ENCODE measurements around the gene CCL4L2.
A peak's percentile ranks its signal among the peaks of the same experiment; 100 is the strongest.
"Not testable (repeated sequence)": the region's sequence is repeated elsewhere in the genome, so short reads cannot be mapped to it uniquely, and the experiment has no call there.

The CCL4L2 gene

GRCh38 chr17:36210439-36211211 lies at the start of gene CCL4L2:
Gene CCL4L2, plus strand, starts transcription at chr17:36211063.
- DNase-seq = peak; percentile 100

DNA sequence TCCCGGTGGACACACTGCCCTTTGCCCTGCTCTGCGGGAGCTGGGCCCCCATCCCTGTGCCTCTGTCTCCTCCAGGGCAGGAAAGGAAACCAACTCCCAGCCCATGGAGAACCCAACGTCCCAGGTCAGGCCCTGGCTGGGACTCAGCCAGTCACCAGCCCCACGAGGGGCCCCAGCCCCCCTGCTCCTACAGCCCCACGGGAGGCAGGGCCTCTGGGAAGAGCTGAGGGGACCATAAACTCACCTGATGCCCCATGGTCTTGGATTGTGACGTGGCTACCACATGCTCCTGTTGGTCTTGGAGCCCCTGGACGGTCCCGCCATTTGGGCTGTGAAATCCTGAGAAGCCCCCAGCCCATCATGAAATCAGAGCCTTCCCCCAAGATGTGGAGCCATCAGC lies 42.0 kb upstream of the CCL4L2 start:
- not testable (repeated sequence) for DNase-seq

- not testable (repeated sequence) for DNase-seq
Observed at GRCh38 chr17:36176536-36176935, 34.3 kb upstream of the CCL4L2 start, which contains the start of gene TBC1D3B. Gene TBC1D3B, minus strand, starts transcription at chr17:36176636. Its CDS starts 1,586 bp downstream, at chr17:36175050.

- DNase-seq = peak; percentile 26
Observed at GRCh38 chr17:36181446-36182175, 29.3 kb upstream of the CCL4L2 start.

GRCh38 chr17:36182176-36183000 lies 28.5 kb upstream of the CCL4L2 start:
- peak; percentile 30 for DNase-seq

GRCh38 chr17:36183001-36183971 lies 27.6 kb upstream of the CCL4L2 start:
- peak; percentile 92 for DNase-seq

DNA sequence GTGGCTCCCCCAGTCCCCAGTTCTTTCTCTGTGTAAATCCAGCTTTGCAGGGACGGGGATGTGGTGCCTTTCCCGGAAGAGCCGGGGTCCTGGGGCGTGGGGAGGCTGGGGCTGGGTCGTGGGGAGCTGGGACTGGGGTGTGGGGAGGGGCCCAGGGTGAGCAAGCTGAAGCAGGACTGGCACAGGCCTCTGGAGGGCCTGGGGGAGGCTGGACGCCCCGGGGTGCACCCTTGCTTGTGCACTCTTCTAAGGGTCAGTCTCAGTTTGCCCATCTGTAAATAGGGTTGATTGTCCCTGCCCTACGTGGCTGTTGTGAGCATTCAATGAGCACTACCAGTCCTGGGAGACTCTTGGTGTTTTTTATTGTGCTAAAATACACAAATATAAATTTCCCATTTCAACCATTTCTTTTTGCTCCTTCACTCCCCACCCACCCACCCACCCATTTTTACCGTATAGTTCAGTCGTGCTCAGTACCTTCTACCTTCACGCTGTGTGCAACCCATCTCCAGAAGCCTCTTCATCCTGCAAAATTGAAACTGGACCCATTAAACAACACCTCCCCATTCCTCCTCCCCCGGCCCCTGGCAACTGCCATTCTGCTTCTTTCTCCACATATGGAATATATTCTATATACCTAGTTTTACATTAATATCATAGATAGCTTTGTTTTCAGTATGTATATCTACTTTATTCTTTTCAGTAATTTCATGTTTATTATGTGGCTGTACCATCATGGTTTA lies 26.7 kb upstream of the CCL4L2 start:
- peak; percentile 32 for DNase-seq

- DNase-seq = peak; percentile 9
Observed at GRCh38 chr17:36185416-36185815, 25.4 kb upstream of the CCL4L2 start.

DNA sequence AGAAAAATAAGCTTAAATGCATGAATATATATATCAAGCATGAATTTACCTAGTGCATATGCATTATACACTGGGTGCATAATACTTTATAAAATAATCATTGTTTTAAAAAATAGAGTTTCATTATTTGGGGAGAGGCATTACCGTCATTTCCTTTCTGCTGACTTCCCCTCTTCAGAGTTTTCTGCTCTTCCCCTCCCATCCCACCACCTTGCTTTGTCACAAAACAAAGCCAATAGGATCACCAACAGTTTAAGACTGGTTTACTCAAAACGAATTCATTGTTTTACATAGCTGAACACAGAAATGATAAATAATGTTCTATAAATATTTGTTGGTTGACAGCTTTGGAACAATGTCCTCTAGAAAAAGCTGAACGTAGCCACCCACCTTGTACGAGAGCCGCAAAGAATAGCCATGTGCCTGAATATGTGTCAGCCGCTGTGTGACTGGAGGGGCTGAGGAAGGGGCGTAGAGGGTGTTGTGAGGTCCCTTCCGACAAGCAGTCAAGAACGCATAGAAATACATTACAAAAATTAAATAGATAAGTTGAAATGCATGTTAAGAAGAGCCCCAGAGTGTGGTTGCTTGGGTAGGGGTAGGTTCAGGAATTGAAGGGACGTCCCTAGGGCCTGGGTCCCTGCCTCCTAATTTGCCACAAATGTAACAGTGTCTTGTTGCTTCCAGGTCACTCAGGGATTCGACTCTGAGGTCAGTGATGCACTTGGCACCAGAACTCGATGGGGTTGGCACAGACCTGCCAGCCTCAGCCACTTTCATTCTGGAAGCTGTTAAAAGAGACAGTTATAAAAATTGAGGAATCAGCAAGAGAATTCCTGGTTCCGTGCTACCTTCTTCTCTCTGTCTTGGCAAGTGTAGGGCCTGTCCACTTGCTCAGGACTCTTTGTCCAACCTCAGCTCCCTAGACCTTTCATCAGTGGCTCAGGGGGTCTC lies 23.8 kb upstream of the CCL4L2 start:
- peak; percentile 68 for DNase-seq

GRCh38 chr17:36187943-36188665 lies 22.8 kb upstream of the CCL4L2 start:
- peak; percentile 92 for DNase-seq

DNA sequence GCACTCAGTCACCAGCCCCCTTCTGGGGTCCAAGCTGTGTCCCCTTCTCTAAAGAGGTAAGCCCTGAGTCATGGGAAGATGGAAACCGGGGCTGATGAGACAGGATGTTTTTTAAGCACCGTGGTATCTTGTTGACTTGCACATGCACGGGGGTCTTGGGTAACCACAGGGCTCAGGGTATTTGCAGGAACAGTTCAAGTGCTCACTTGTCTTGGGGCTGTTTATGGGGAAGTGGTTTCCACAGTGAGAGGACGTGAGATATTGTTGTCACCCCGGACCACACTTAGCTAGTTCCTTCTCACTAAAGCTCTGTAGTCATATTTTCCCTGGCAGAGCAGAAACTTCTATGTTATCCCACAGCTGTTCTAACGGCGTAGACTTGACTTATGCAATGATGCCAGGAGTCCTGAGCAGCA lies 22.0 kb upstream of the CCL4L2 start:
- peak; percentile 100 for DNase-seq

DNA sequence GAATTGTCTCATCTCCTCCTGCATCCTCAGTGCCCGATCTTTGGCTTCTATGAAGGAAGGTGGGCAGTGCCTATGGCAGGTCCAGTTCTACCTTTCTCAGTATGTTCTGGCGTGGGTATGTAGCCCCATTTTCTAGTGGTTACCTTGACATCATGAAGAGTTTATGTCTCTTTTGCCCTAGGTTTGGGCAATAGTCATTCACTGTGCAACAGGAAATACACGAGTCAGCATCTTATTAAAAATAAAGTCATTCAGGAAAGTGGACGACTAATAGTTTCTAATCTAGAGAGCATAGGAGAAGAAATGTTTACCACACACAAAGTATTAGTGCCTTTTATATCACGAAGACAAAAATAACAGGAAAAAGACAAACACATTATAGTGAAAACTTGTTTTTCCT lies 20.9 kb upstream of the CCL4L2 start:
- peak; percentile 79 for DNase-seq

DNA sequence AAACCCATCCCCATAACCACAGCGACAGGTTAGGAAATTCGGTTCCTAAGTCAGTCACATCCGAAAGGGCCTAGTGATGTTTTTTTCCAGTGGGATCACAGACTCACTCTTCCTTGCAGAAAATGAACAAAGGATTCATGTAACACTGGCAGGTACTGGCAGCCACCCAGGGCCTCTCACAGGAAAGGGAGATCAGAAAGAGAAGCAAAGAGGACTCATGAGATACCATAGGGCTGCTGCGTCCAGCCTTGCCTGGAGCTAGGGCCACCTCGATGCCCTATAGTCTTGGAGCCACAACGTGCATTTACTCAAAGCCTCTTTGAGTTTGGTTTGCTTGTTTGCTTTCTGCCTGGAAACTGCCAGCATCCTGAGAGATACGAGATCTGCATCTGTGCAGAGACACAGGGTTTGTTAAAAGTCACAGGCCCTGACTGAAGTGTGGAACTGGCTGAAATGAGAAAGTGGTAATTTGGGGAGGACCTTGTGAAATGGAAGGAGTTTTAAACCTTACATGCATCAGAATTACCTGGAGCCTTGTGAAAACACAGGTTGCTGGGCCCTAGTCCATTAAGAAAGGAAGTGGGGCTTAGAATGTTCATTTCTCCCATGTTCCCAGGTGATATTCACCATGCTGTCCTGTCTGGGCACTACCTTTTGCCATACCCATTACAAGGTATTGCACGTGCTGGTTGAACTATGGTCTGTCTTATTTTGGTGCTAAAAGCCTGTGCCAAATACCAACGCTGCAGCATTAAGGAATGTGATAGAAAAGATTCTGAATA lies 20.1 kb upstream of the CCL4L2 start:
- DNase-seq = peak; percentile 31

DNA sequence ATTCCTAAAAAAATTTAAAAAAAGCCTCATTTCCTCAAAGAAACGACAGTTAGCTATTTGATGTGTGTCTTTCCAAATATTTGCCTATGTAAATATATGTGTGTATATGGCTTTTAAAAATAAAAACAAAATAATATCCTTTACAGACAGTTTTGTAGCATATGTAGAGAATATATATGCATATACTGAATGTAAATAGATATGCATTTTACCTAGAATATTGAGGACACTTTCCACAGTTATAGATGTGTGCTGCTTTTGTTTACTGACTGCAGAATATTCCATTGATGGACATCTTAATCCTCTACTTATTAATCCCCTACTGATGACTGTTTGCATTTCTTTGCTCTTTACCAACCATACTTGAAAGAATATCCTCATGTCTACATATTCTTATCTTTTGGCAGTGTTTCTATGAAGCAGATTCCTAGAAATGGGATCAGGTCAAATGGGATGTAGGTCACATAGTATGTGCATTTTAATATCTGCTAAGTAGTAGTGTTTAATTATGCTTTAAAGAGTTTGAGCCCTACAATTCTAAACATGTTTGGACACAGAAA lies 17.6 kb upstream of the CCL4L2 start:
- peak; percentile 59 for DNase-seq

DNA sequence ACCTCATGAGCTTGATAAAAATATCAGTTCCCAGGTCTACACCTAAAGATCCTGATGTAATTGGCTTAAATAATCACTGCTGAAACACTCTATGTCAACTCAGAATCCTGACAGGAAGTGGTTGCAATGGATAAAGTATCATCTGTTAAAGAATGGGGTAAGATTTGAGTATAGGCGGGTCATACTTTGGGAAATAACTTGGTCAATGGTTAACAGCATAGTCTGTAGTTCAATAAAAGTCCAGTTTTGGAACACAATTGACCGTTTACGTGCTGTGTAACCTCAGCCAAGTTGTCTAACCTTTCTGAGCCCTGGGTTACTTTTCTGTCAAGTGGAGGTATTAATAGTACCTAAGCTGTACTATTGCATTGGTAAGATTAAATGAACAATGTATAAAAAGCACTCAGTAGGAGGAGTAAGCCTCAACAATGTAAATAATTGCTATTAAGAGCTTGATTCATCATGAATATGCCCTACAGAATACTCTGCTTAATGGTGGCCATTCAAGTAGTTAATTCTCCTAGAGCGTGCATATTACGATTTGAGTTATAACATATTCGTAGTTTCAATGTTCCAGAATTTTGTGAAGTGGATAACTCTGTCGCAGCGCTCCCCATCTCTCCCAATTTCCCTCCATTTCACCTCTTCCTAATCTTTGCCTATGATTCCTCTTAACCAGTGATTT lies 16.6 kb upstream of the CCL4L2 start:
- DNase-seq = peak; percentile 85

DNA sequence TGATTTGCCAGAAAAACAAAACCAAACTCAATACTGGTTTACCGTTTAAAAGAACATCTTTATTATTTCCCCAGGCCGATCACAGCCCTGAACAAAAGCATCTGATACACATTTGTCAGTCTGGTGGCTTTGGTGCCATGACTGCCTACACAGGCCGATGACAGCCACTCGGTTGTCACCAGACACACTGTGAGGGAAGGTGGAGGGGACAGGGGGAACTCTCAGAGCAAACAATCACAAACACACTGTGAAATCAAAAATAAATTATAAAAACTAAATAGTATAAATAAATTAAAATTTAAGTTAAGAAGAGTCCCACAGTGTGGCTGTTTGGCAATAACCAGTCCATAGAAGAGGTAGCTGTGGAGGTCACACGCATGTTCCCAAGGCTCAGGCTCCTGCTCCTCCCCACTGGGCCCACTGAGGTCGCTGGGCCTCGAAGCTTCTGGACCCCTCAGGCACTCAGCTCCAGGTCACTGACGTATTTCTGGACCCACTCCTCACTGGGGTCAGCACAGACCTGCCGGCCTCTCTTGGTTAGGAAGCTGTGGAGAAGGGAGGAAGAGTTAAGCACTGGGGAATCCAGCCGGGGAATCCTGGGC lies 15.9 kb upstream of the CCL4L2 start:
- DNase-seq = peak; percentile 87
